H1 (cell line): ENCODE data around the gene LRP5. TPM values are rescaled to one million over a fixed set of nuclear protein-coding genes. Genes with fewer than 3 reads are reported as not detected.

Experiments
- CTCF ChIA-PET: fragments of 300-600 bp; sonication (Branson Sonifier 250); formaldehyde crosslinking; loops from one replicate; lab custom pipeline; 2021; ENCODE audit not compliant: partially characterized antibody; lab: Charles Lee
- POLR2A ChIA-PET: fragments of 300-600 bp; sonication (Branson Sonifier 250); formaldehyde crosslinking; loops from one replicate; lab custom pipeline; 2021; ENCODE audit warnings: inconsistent platforms; ENCODE audit not compliant: partially characterized antibody; lab: Charles Lee
- DNase-seq, 2 experiments: peaks; one replicate each; pipeline versions ENCODE4 v3.0.0 to v3.0.0-alpha.2; 2010 to 2022; ENCODE audit warnings: low spot score in 2 of 2, low read depth in 1 of 2, mixed read lengths in 1 of 2
- FAIRE-seq: peaks from 2 replicates; lab custom pipeline; 2011; peaks lifted over from hg19 to GRCh38; lab: Jason Lieb, UNC
- H2AFZ ChIP-seq: 2 replicates; pipeline ENCODE4 v1.8.1; 2012; ENCODE audit warnings: low read length, inconsistent platforms
- H2AK5ac ChIP-seq: 2 replicates; pipeline ENCODE4 v1.6.1; 2013; ENCODE audit warnings: low read depth, low read length
- H2BK120ac ChIP-seq: replicated peaks from 2 replicates; pipeline ENCODE3; 2013; ENCODE audit warnings: low read depth, low read length, inconsistent platforms
- H2BK12ac ChIP-seq: 2 replicates; pipeline ENCODE4 v1.6.1; 2013; ENCODE audit warnings: low read depth, low read length
- H2BK15ac ChIP-seq: 2 replicates; pipeline ENCODE4 v1.6.1; 2013; ENCODE audit warnings: low read length
- H2BK20ac ChIP-seq: 2 replicates; pipeline ENCODE4 v1.6.1; 2013; ENCODE audit warnings: low read length
- H2BK5ac ChIP-seq: 2 replicates; pipeline ENCODE4 v1.6.1; 2013; ENCODE audit warnings: low read depth, low read length
- H3K14ac ChIP-seq: 2 replicates; pipeline ENCODE4 v1.6.1; 2013; ENCODE audit warnings: inconsistent platforms; ENCODE audit not compliant: insufficient read length
- H3K18ac ChIP-seq: 2 replicates; pipeline ENCODE4 v1.6.1; 2013; ENCODE audit warnings: low read length; ENCODE audit errors: extremely low read depth
- H3K23ac ChIP-seq: 2 replicates; pipeline ENCODE4 v1.6.1; 2013; ENCODE audit warnings: inconsistent platforms; ENCODE audit not compliant: insufficient read length
- H3K23me2 ChIP-seq: 2 replicates; pipeline ENCODE4 v1.6.1; 2013; ENCODE audit warnings: low read depth, low read length
- H3K27ac ChIP-seq: 2 replicates; pipeline ENCODE4 v1.6.1; 2011; ENCODE audit warnings: low read depth, low read length, inconsistent platforms
- H3K27me3 ChIP-seq, 4 experiments: replicated peaks in 1 of 4; 1 replicate in 1 of 4; 2 replicates in 3 of 4; pipeline versions ENCODE4 v1.6.1 to v1.8.1; 2011 to 2013; ENCODE audit warnings: low read length in 3 of 4, mild to moderate bottlenecking in 3 of 4, inconsistent platforms in 2 of 4, mixed read lengths in 2 of 4, moderate library complexity in 1 of 4; ENCODE audit not compliant: control insufficient read depth in 3 of 4, insufficient read depth in 3 of 4; ENCODE audit errors: extremely low read depth in 1 of 4
- H3K36me3 ChIP-seq, 4 experiments: 2 replicates each; pipeline versions ENCODE4 v1.6.1 to v1.8.1; 2011 to 2013; ENCODE audit warnings: mild to moderate bottlenecking in 4 of 4, low read length in 3 of 4, moderate library complexity in 2 of 4, control low read depth in 1 of 4, inconsistent platforms in 1 of 4; ENCODE audit not compliant: insufficient read depth in 4 of 4, control insufficient read depth in 2 of 4
- H3K4ac ChIP-seq: replicated peaks from 2 replicates; pipeline ENCODE3; 2013; ENCODE audit warnings: low read length, low read depth, mixed read lengths, inconsistent platforms; ENCODE audit not compliant: insufficient read length
- H3K4me1 ChIP-seq, 4 experiments: replicated peaks in 1 of 4; 1 replicate in 1 of 4; 2 replicates in 3 of 4; pipeline versions ENCODE4 v1.6.1 to v1.8.1; 2011 to 2013; ENCODE audit warnings: low read length in 3 of 4, inconsistent platforms in 2 of 4, mixed read lengths in 1 of 4; ENCODE audit not compliant: insufficient read depth in 4 of 4, control insufficient read depth in 3 of 4
- H3K4me2 ChIP-seq, 2 experiments: 2 replicates each; pipeline versions ENCODE4 v1.6.1 to v1.8.1; 2011 to 2013; ENCODE audit warnings: low read depth in 2 of 2, low read length in 2 of 2, control low read depth in 1 of 2, inconsistent platforms in 1 of 2, mild to moderate bottlenecking in 1 of 2; ENCODE audit not compliant: insufficient read depth in 1 of 2
- H3K4me3 ChIP-seq, 4 experiments: fragments of 200-600, 300-600 bp in 1 of 4; sonication (generic), shearing (Covaris generic), sonication (Bioruptor Twin) in 1 of 4; 2 replicates each; pipeline versions ENCODE4 v1.5.1 to v1.8.1; 2011 to 2016; ENCODE audit warnings: low read length in 4 of 4, low read depth in 3 of 4, control low read depth in 2 of 4, inconsistent platforms in 2 of 4, mild to moderate bottlenecking in 2 of 4, mixed read lengths in 1 of 4, moderate library complexity in 1 of 4; ENCODE audit not compliant: insufficient read depth in 2 of 4; ENCODE audit errors: extremely low read depth in 1 of 4
- H3K56ac ChIP-seq: replicated peaks from 2 replicates; pipeline ENCODE3; 2013; ENCODE audit warnings: low read depth, mild to moderate bottlenecking, mixed read lengths, low read length, inconsistent platforms; ENCODE audit not compliant: insufficient read length
- H3K79me1 ChIP-seq: 2 replicates; pipeline ENCODE4 v1.6.1; 2013; ENCODE audit warnings: low read depth, low read length, control low read depth
- H3K79me2 ChIP-seq, 2 experiments: 2 replicates each; pipeline versions ENCODE4 v1.6.1 to v1.8.1; 2012 to 2013; ENCODE audit warnings: low read length in 2 of 2, mild to moderate bottlenecking in 2 of 2, inconsistent platforms in 1 of 2; ENCODE audit not compliant: insufficient read depth in 2 of 2, control insufficient read depth in 1 of 2
- H3K9ac ChIP-seq, 4 experiments: replicated peaks in 1 of 4; 1 replicate in 1 of 4; 2 replicates in 3 of 4; pipeline versions ENCODE4 v1.6.1 to v1.8.1; 2011 to 2013; ENCODE audit warnings: low read depth in 3 of 4, low read length in 3 of 4, control low read depth in 2 of 4, mild to moderate bottlenecking in 2 of 4, moderate library complexity in 2 of 4, inconsistent platforms in 1 of 4; ENCODE audit errors: extremely low read depth in 1 of 4
- H3K9me3 ChIP-seq, 2 experiments: 2 replicates each; pipeline versions ENCODE4 v1.6.1 to v1.8.1; 2012 to 2013; ENCODE audit warnings: mild to moderate bottlenecking in 2 of 2, moderate library complexity in 2 of 2, control low read depth in 1 of 2, inconsistent platforms in 1 of 2, low read depth in 1 of 2, low read length in 1 of 2, mixed read lengths in 1 of 2; ENCODE audit not compliant: insufficient read depth in 2 of 2
- H4K20me1 ChIP-seq, 2 experiments: replicated peaks in 1 of 2; 2 replicates each; pipeline versions ENCODE3 to v1.8.1; 2011 to 2013; ENCODE audit warnings: inconsistent platforms in 2 of 2, low read length in 2 of 2, mild to moderate bottlenecking in 1 of 2; ENCODE audit not compliant: insufficient read depth in 2 of 2, control insufficient read depth in 1 of 2
- H4K5ac ChIP-seq: 2 replicates; pipeline ENCODE4 v1.6.1; 2013; ENCODE audit warnings: low read length, low read depth, mixed read lengths, inconsistent platforms; ENCODE audit not compliant: insufficient read length
- H4K8ac ChIP-seq: 2 replicates; pipeline ENCODE4 v1.8.0; 2013; ENCODE audit warnings: mild to moderate bottlenecking, moderate library complexity, low read length, inconsistent platforms; ENCODE audit not compliant: insufficient read depth; ENCODE audit errors: extremely low read depth
- H4K91ac ChIP-seq: replicated peaks from 2 replicates; pipeline ENCODE3; 2013; ENCODE audit warnings: low read length, mixed read lengths, inconsistent platforms; ENCODE audit not compliant: insufficient read length
- BRCA1 ChIP-seq: IDR thresholded peaks from 2 replicates; pipeline ENCODE4 v1.6.1; 2012; ENCODE audit warnings: low read depth, low read length, improper control_type of control experiment
- RFX5 ChIP-seq: IDR thresholded peaks from 2 replicates; pipeline ENCODE4 v1.6.1; 2011; ENCODE audit warnings: low read depth, low read length, improper control_type of control experiment, borderline replicate concordance
- SP1 ChIP-seq: IDR thresholded peaks from 2 replicates; pipeline ENCODE4 v1.6.1; 2011; ENCODE audit warnings: low read depth, low read length
- WGBS, 2 experiments: shearing (Covaris generic) in 1 of 2; methylation state at CpG; one replicate each; pipeline versions ENCODE4 v1.1.6 to v1.1.7; 2013 to 2015; ENCODE audit warnings: low lambda C conversion rate in 2 of 2, mixed read lengths in 2 of 2, inconsistent platforms in 1 of 2, low coverage in 1 of 2, missing lambda C conversion rate in 1 of 2; ENCODE audit not compliant: insufficient replicate concordance in 2 of 2, insufficient coverage in 1 of 2, insufficient read length in 1 of 2; ENCODE audit errors: extremely low coverage in 1 of 2, missing lambda C conversion rate in 1 of 2; 5-methylcytosine and 5-hydroxymethylcytosine counted together
- polyA plus RNA-seq, 7 experiments: library from polyadenylated mRNA; depleted of rRNA in 3 of 7; stranded (reverse) in 5 of 7; unstranded in 2 of 7; fragments of >200 nt in 5 of 7; fragments of 200-250 nt in 2 of 7; gene quantifications; 1 replicate in 5 of 7; 2 replicates in 1 of 7; 4 replicates in 1 of 7; pipeline versions ENCODE4 v1.2.1 to v1.2.3, GENCODE V29; 2011 to 2013; ENCODE audit warnings: missing spikeins in 2 of 7, mixed read lengths in 2 of 7
- total RNA-seq: library from RNA; stranded (reverse); fragmentation: NEBNext Ultra II Directional; extraction: Animal tissue kit (Norgen Biotek cat#: 25700); gene quantifications from 2 replicates; pipeline ENCODE4 v1.2.1, GENCODE V29; 2021

Gene LRP5
- total and polyA plus RNA-seq, 2 of the 8 experiments (the other 6 are each of a cell fraction or from before 2014, with no cell fraction given), result 19.0 to 38.9 TPM

GRCh38 chr11:68388595-68389198 is 76.3 kb downstream of the LRP5 start:
- Histone ChIP-seq H3K14ac (no peak overlapping the region), H4K8ac (no peak overlapping the region), H2BK12ac (no peak overlapping the region), H3K23ac (no peak overlapping the region), H4K91ac (no peak overlapping the region), H3K4me1 (no peaks in the 10 kb centered on the region), H2AK5ac (no peak overlapping the region), H3K4me2 (no peak overlapping the region), H3K4ac (no peak overlapping the region), H4K5ac (no peak overlapping the region), H3K4me3 (no peak overlapping the region), H2AFZ (no peak overlapping the region), H3K27me3 (no peaks in the 10 kb centered on the region), H2BK120ac (no peak overlapping the region), H2BK5ac (no peak overlapping the region), H3K79me1 (no peaks in the 10 kb centered on the region), H3K23me2 (peaks cover 7% of the 10 kb centered on the region; the same call in 1 of the 2 replicates), H4K20me1 (peaks cover 0 to 7% of the 10 kb centered on the region in 2 experiments), H3K27ac (no peak overlapping the region), H3K18ac (no peak overlapping the region), H3K36me3 (peaks cover 0 to 18% (median 16%) of the 10 kb centered on the region in 4 experiments; a peak in 7 of 8 replicates), H2BK20ac (no peak overlapping the region), H3K9me3 (peaks cover 6 to 12% of the 10 kb centered on the region in 2 experiments; a peak in 3 of 4 replicates), H2BK15ac (no peak overlapping the region), H3K56ac (no peak overlapping the region), H3K79me2 (no peaks in the 10 kb centered on the region), H3K9ac (no peak overlapping the region)
- CTCF ChIA-PET, result interaction anchor here (0.6 to 2.0 kb wide), 7 partner anchors 16 to 178 kb away, joined by 3 to 7 read pairs (median 6); no protein-coding TSS in a partner anchor
- POLR2A ChIA-PET, result interaction anchor here (0.9 to 1.3 kb wide), 2 partner anchors 53 to 132 kb away, joined by 3 to 5 read pairs; no protein-coding TSS in a partner anchor
- no peak for DNase-seq
- TF ChIP-seq RFX5 (no peak), BRCA1 (no peak), SP1 (no peak)
- WGBS, 2 experiments, result 94% methylated on average over 11 of the region's 11 CpGs; no CpG with 5 or more reads in 1 of the 2 experiments
- FAIRE-seq, result no peak
